A673 (cell line): Measurements from ENCODE around the gene CPEB1. TPM values are rescaled to one million over a fixed set of nuclear protein-coding genes. Genes with fewer than 3 reads are reported as not detected.
A peak's percentile ranks its signal among the peaks of the same experiment; 100 is the strongest.

Source experiments
- BruUV-seq: library from RNA; stranded (reverse); fragments of 400-500 nt; replicated peaks from 2 replicates; lab custom pipeline; 2021; lab: Mats Ljungman, UMichigan
- CTCF ChIA-PET: fragments of 300-600 bp; sonication (Branson Sonifier 250); formaldehyde crosslinking; loops from one replicate; lab custom pipeline; 2022; ENCODE audit warnings: antibody characterized with exemption; lab: Charles Lee
- POLR2A ChIA-PET: fragments of 300-600 bp; sonication (Branson Sonifier 250); formaldehyde crosslinking; loops from one replicate; lab custom pipeline; 2022; ENCODE audit warnings: antibody characterized with exemption; ENCODE audit not compliant: low non-redundant PET; lab: Charles Lee
- DNase-seq: peaks from one replicate; pipeline ENCODE4 v3.0.0-alpha.2; 2015; ENCODE audit warnings: low spot score
- H3K27ac ChIP-seq: fragments of 200-600 bp; sonication (generic); 2 replicates; pipeline ENCODE4 v1.5.1; 2016; ENCODE audit warnings: mixed run types, low read depth, mild to moderate bottlenecking, mixed read lengths, antibody characterized with exemption, low read length; ENCODE audit not compliant: poor library complexity, severe bottlenecking
- H3K27me3 ChIP-seq: fragments of 200-600 bp; sonication (generic); replicated peaks from 2 replicates; pipeline ENCODE4 v1.6.1; 2017; ENCODE audit warnings: mixed run types, low read depth, mild to moderate bottlenecking, mixed read lengths, antibody characterized with exemption, low read length; ENCODE audit not compliant: insufficient read depth, poor library complexity
- H3K36me3 ChIP-seq: fragments of 200-600 bp; sonication (generic); 2 replicates; pipeline ENCODE4 v1.6.1; 2016; ENCODE audit warnings: mixed run types, mild to moderate bottlenecking, mixed read lengths, antibody characterized with exemption, low read length; ENCODE audit not compliant: insufficient read depth, poor library complexity, severe bottlenecking
- H3K4me1 ChIP-seq: fragments of 200-600 bp; sonication (generic); 2 replicates; pipeline ENCODE4 v1.6.1; 2017; ENCODE audit warnings: mixed run types, mild to moderate bottlenecking, mixed read lengths, antibody characterized with exemption, low read length; ENCODE audit not compliant: insufficient read depth, poor library complexity, severe bottlenecking
- H3K4me3 ChIP-seq: fragments of 200-600 bp; sonication (generic); 2 replicates; pipeline ENCODE4 v1.5.1; 2016; ENCODE audit warnings: low read depth, mixed run types, mild to moderate bottlenecking, mixed read lengths, low read length; ENCODE audit not compliant: poor library complexity, severe bottlenecking
- H3K9me3 ChIP-seq: fragments of 200-600 bp; sonication (generic); 2 replicates; pipeline ENCODE4 v1.6.1; 2016; ENCODE audit warnings: mixed run types, low read depth, mild to moderate bottlenecking, mixed read lengths, antibody characterized with exemption, low read length; ENCODE audit not compliant: poor library complexity, severe bottlenecking
- CTCF ChIP-seq: fragments of 300-800, 200-600 bp; sonication (generic); conservative IDR thresholded peaks from 2 replicates; pipeline ENCODE4 v1.5.1; 2017; ENCODE audit warnings: low read depth, mild to moderate bottlenecking, antibody characterized with exemption, low read length, moderate library complexity, mixed read lengths
- EZH2 ChIP-seq: fragments of 200-600 bp; sonication (generic); IDR thresholded peaks from 2 replicates; pipeline ENCODE4 v1.6.1; 2017; ENCODE audit warnings: borderline replicate concordance, low read depth, mild to moderate bottlenecking, mixed read lengths, antibody characterized with exemption, low read length; ENCODE audit not compliant: poor library complexity, severe bottlenecking
- intact Hi-C: fragments of 100-400 bp; cut with micrococcal nuclease; formaldehyde crosslinking; loops from one replicate; pipeline ENCODE4 v1.10.0; 2022; ENCODE audit not compliant: unreplicated experiment
- total RNA-seq: library from RNA; stranded (reverse); gene quantifications from 2 replicates; pipeline ENCODE4 v1.2.3, GENCODE V29; 2021

Gene CPEB1
- total RNA-seq, 1 experiment from 2014 or later = not detected

- no peaks in the 10 kb centered on the region for H3K36me3 ChIP-seq
- CTCF ChIA-PET = no interaction called here
- no peak overlapping the region for H3K27ac ChIP-seq
- POLR2A ChIA-PET = no interaction called here
- no peak for DNase-seq
- H3K4me1 ChIP-seq = no peaks in the 10 kb centered on the region
- H3K9me3 ChIP-seq = no peaks in the 10 kb centered on the region
- BruUV-seq = no TSS peak
- TF ChIP-seq EZH2 (no peak), CTCF (no peak)
- intact Hi-C loops = no loop called here
- H3K27me3 ChIP-seq = peaks cover 26% of the 10 kb centered on the region
- no peak overlapping the region for H3K4me3 ChIP-seq
Observed at GRCh38 chr15:82572986-82573385, 74.2 kb downstream of the CPEB1 start.

- ChIA-PET CTCF (no interaction called here), POLR2A (no interaction called here)
- no peaks in the 10 kb centered on the region for H3K9me3 ChIP-seq
- no peak overlapping the region for H3K27ac ChIP-seq
- H3K4me1 ChIP-seq = no peaks in the 10 kb centered on the region
- intact Hi-C loops = no loop called here
- H3K4me3 ChIP-seq = no peak overlapping the region
- no peaks in the 10 kb centered on the region for H3K36me3 ChIP-seq
- no peak for DNase-seq
- peaks cover 26% of the 10 kb centered on the region for H3K27me3 ChIP-seq
- no TSS peak for BruUV-seq
- no peak for TF ChIP-seq EZH2
- TF ChIP-seq CTCF = no peak
Observed at GRCh38 chr15:82572311-82572710, 74.9 kb downstream of the CPEB1 start.

- POLR2A ChIA-PET = no interaction called here
- no peak for TF ChIP-seq EZH2
- TF ChIP-seq CTCF = no peak
- no peak overlapping the region for H3K27ac ChIP-seq
- H3K36me3 ChIP-seq = no peaks in the 10 kb centered on the region
- no peaks in the 10 kb centered on the region for H3K9me3 ChIP-seq
- H3K27me3 ChIP-seq = peaks cover 26% of the 10 kb centered on the region
- no peak overlapping the region for H3K4me3 ChIP-seq
- peak; percentile 61 for DNase-seq
- no peaks in the 10 kb centered on the region for H3K4me1 ChIP-seq
- intact Hi-C loops = no loop called here
- CTCF ChIA-PET = no interaction called here
- no TSS peak for BruUV-seq
Observed at GRCh38 chr15:82571722-82572222, 75.4 kb downstream of the CPEB1 start.
